AG04450 (cell line): ENCODE measurements around the gene ACTR6. TPM values are rescaled to one million over a fixed set of nuclear protein-coding genes. Genes with fewer than 3 reads are reported as not detected.

Experiments used
- CTCF ChIA-PET: fragments of 300-600, 350-600 bp; formaldehyde crosslinking; extraction: SDS; loops from one replicate; lab custom pipeline; 2022; ENCODE audit warnings: antibody characterized with exemption, inconsistent platforms; lab: Charles Lee
- POLR2A ChIA-PET: fragments of 350-600 bp; formaldehyde crosslinking; extraction: SDS; loops from one replicate; lab custom pipeline; 2021; ENCODE audit warnings: antibody characterized with exemption, inconsistent platforms; lab: Yijun Ruan, JAX
- DNase-seq: peaks from one replicate; pipeline ENCODE4 v3.0.0-alpha.2; 2011; ENCODE audit warnings: low read depth, low spot score
- H3K27ac ChIP-seq: one replicate; pipeline ENCODE4 v1.5.1; 2012; ENCODE audit warnings: low read depth, low read length, control low read depth
- H3K27me3 ChIP-seq: one replicate; pipeline ENCODE4 v1.6.0; 2012; ENCODE audit warnings: low read length; ENCODE audit not compliant: control insufficient read depth, insufficient read depth
- H3K4me3 ChIP-seq: 2 replicates; pipeline ENCODE4 v1.5.1; 2011; ENCODE audit warnings: mild to moderate bottlenecking, low read depth, low read length, control low read depth
- H3K9me3 ChIP-seq: 2 replicates; pipeline ENCODE4 v1.5.1; 2012; ENCODE audit warnings: low read length; ENCODE audit not compliant: control insufficient read depth, insufficient read depth
- CTCF ChIP-seq: IDR thresholded peaks from 2 replicates; pipeline ENCODE4 v1.5.1; 2011; ENCODE audit warnings: low read depth, low read length, control low read depth, inconsistent platforms
- polyA plus RNA-seq: library from polyadenylated mRNA; depleted of rRNA; stranded (reverse); fragments of >200 nt; gene quantifications from 2 replicates; pipeline ENCODE4 v1.2.3, GENCODE V29; 2011

The ACTR6 gene
- polyA plus RNA-seq, 1 experiment, result 23.8 TPM

DNA sequence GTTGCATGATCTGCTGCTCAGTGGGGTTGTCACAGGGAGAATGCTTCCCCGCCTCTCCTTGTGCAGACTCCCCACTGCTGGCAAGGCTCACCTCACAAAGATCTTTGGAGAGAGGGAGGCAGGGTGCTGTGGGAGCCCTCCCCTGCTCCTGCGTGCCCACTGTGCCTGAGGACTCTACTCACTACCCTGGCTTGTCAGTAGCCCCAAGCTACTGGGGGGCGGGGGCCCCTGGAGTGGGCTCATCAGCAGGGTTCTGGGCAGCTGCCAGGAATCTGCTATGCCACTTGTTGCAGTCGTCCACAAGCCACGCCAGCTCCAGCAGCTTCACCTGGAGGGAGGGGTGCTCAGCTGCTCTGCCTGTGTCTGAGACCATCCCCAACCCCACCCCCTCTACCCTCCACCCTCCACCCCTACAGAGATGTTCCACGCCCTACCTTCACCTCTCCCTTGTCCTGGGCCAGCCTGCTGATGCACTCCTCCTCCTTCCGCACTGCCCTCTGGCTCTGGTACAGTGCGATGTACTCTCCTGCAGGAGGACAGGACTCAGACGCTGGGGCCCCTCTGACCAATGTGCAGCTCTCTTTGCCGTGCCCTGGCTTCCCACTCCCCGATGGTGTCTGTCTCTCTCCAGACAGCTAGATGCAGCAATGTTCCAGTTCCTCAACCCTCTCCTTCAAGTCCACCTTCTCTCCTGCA, 43.7 kb upstream of the ACTR6 start:
- no peak for DNase-seq
- TF ChIP-seq CTCF, result no peak
- Histone ChIP-seq H3K9me3 (no peaks in the 10 kb centered on the region), H3K4me3 (no peak overlapping the region), H3K27me3 (peaks cover 6% of the 10 kb centered on the region), H3K27ac (no peak overlapping the region)
- POLR2A ChIA-PET, result no interaction called here
- CTCF ChIA-PET, result no interaction called here

DNA sequence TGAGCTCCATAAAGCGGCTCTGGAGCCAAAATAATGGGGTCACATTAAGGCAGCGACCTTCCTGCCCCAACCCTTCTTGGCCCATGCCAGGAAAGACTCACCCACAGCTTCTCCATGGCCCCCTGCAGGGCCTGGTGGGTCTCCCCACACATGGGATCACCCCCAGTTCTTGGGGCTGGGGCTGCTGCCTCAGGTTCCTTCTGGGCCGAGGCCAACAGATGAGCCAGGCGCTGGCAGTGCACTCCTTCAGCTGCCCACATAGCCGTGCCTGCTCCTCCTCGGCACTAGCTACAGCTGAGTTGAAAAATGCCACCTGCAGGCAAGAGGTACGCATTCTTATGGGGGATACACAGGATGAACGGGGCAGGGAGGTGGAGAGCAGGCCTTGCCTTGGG, 43.2 kb upstream of the ACTR6 start:
- Histone ChIP-seq H3K27me3 (peaks cover 6% of the 10 kb centered on the region), H3K27ac (no peak overlapping the region), H3K4me3 (no peak overlapping the region), H3K9me3 (no peaks in the 10 kb centered on the region)
- ChIA-PET CTCF (no interaction called here), POLR2A (no interaction called here)
- no peak for DNase-seq
- TF ChIP-seq CTCF, result no peak

DNA sequence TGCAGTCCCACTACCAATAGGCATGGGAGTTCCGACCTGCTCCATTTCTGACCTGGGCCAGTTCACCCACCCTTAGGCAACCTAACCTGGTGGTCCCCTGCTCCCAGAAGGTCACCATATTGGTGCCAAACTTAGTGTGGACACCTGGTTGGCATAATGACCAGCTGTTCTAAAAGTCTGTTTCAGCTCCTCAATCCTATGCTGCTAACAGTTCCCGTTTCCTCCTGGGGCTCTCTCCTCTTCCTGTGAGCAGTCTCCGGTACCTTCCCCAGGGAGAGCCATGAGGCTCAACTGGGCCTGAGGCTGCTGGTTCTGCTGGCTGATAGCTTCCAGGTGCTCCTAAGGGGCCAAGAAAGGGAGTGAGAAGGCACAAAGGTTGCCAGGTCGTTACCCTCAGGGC, 42.1 kb upstream of the ACTR6 start:
- no peak for DNase-seq
- ChIA-PET POLR2A (no interaction called here), CTCF (no interaction called here)
- TF ChIP-seq CTCF, result no peak
- Histone ChIP-seq H3K4me3 (no peak overlapping the region), H3K27me3 (peaks cover 6% of the 10 kb centered on the region), H3K27ac (no peak overlapping the region), H3K9me3 (no peaks in the 10 kb centered on the region)

DNA sequence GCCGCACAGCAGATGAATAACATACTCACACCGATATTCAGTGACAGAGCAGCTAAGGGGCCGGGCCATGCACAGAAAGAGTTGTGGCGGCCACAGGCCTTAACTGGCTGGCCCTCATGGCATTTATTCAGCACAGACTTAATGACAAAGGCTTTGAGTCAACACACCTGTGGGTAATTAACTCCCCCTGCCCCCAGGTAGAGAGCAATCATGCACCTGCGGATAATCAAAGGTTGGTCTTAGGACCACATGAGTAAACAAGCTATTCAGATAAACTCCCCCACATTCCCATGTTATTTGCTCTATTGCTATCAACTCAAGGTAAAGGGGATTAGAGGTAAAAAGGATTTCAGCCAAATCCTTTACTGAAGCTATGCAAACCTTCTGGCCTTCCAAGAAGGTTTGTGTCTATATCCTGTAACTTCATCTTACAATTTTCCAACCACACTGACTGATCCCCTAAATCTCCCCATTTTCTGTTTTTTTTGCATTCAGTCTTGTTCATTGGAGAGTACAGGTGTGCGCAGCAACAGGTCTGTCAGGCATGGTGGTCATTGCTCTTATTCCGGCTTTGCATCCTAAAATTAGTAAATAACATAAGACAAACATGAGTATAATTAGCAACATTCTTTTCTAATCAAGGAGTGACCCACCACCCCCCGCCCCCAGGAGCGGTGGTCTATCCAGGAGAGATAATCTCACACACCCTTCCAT, 41.1 kb upstream of the ACTR6 start:
- no peak for TF ChIP-seq CTCF
- H3K4me3 ChIP-seq, result no peak overlapping the region
- CTCF ChIA-PET, result no interaction called here
- H3K27me3 ChIP-seq, result peaks cover 8% of the 10 kb centered on the region
- no peak for DNase-seq
- H3K27ac ChIP-seq, result no peak overlapping the region
- POLR2A ChIA-PET, result no interaction called here
- H3K9me3 ChIP-seq, result no peaks in the 10 kb centered on the region
